ENCODE data around the gene LINGO1. TPM values are rescaled to one million over a fixed set of nuclear protein-coding genes. Genes with fewer than 3 reads are reported as not detected.

The LINGO1 gene
- total RNA-seq, 1 donor from 2014 or later, result not detected

DNA sequence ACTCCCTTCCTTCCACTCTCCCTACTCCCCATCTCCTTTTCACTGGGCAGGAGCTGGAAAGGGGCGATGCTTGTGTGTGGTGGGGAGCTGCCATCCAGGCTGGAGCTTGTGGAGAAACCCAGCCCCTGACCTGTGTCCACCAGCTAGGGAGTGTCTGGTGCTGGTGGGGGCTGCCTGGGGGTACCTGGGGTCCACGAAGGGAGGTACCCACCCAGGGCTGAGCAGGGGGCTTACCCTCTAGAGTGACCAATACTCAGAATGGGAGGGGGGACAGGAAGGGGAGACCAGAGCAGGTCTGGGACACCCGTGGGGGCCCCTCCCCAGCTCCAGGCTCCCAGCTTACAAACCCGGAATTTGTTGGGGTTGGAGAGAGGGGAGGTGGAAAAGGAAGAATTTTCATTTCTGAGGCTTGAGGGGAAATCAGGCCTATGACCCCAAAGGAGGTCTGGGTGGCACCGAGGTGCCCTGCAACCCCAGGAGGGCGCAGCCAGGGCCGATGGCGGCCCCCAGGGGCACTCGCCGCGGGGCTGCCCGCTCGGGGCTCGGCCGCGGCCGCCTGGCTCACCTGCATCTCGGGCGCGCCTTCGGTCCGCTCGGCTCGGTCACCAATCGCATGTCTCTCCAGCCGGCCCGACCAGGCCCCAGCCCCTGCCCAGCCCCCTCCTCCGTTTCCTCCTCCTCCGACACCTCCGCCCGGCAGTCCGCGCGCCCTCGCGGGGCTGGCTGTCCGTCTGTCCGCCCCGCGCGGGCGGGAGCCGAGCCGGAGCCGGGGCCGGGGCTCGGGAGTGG is 773 bp downstream of the LINGO1 start:
- intact Hi-C loops (cut with micrococcal nuclease), result no loop called here

DNA sequence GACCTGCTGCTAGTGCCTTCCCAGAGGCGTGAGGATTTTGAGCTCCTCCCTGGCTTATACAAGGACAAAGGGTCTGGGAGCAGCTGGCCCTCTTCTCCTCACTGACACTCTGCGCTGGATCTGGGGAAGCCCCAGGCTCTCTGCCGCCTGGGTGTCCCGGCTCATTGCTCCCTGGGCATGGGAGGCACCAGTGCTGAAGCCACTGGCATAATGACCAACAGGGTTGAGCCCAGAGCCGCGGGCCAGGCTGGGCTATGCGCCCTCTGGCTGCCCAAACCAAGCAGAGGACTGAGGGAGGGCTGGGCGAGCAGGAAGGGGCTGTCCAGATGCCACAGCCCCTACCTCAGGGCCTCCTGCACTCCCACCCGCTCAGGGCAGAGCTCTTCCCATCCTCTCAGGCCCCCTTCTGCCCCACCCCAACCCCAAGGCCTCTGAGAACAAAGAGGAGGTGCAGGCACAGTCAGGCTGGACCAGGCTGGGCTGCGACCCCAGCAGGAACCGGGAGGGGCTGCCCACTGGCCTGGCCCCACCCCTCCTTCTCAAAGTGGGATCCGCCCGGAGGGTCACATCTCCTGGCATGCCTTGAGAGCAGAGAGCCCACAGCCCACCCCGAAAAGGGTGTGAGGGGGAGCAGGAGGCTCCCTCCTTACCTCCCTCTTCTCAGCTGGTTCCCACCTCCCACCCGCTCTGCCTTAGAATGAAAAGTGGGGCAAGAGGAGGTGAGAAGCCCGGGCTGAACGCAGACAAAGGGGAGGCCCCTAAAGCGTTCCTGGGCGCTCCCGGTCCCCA is 1.6 kb downstream of the LINGO1 start:
- intact Hi-C loops (cut with micrococcal nuclease), result no loop called here

DNA sequence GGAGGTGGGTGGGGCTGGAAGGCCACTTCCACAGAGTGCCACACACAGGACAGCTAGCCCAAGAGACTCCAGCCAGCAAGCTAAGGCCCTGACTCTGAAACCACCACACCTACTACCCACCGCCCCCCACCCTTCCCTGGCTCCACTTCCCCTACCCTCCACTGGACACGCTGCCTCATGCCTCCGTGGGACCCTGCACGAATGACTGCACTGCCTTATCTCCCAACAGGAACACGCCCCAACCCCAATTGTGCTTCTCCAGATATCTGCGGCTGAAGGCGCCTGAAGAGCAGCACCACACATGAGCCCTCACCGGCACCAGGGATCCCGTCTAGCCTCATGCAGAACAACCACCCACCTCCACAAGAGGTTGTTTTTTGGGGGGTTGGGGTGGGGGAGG is 2.7 kb downstream of the LINGO1 start:
- intact Hi-C loops (cut with micrococcal nuclease), result no loop called here

DNA sequence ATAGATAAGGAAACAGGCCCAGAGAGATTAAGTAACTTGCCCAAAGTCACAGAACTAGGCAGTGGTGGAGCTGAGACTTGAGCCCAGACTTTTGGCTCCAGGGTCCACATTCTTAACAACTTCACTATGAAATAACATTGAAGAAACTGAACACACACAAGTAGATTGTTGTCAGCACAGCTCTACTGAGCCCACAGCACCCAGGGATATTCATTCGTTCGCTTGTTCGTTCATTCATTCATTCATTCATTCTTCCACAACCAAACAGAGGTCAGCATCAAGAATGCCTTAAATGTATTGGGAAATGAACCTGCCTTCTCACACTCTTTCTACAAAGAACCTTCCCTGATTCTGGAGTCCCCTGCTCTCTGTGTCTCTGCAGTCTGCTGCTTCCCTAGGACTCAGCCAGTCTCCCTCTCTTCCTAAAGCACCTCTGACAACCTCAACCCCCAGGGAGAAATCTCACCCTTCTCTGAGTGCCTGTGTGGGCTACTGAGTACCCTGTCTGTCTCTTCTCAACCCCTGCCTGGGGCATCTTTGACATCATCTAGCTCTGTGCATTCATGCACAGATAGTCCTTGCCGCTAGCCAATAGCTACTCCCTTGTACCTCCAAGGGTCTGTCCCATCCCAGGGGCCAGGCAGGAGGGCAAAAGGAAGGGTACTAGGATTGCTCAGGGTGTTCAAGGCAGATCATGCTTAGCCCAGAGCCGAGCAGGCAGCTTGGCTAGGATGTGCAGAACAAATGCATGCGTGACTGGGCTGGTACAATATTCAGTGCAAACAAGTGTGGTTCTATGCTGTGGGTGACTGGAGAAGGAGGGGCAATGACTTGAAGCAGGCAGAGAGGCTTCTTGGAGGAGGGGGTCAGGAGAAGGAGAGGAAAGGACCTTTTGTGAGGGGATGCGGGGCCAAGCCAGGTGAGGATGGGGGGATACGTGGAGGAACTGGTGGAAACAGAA is 3.4 kb downstream of the LINGO1 start:
- intact Hi-C loops (cut with micrococcal nuclease), result no loop called here

DNA sequence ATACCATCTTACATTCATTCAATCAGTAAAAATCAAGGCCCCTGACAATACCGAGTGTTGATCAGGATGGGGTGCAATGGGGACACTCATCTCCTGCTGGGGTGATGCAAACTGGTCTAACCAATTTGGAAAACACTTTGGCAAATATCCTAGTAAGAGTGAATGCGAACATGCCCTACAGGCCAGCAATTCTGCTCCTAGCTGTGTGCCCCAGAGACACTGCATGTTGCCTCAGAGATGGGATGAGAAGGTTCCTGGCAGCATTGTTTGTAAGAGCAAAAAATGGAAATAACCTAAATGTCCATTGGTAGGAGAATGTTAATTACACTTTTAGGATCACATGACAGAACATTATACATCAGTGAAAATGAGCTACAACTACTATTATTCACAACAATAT is 4.7 kb downstream of the LINGO1 start:
- intact Hi-C loops (cut with micrococcal nuclease), result no loop called here

DNA sequence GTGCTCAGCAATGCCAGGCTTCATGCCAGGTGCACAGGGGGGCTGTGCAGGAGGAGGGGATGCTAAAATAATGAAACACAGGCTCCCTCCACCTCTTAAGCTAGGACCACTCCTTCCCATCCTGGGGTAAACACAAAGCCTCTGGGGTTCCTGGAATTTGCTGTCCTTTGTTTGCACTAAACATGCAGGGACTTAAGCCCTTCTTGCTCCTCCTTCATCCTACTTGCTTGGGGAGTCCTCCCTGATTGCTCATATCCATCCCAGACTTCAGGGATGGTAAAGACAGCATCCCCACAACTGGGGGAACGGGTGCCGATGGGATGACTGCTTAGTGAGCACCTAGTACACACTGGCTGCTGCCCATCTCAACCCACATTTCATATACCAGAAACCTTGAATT is 5.1 kb downstream of the LINGO1 start:
- intact Hi-C loops (cut with micrococcal nuclease), result no loop called here

DNA sequence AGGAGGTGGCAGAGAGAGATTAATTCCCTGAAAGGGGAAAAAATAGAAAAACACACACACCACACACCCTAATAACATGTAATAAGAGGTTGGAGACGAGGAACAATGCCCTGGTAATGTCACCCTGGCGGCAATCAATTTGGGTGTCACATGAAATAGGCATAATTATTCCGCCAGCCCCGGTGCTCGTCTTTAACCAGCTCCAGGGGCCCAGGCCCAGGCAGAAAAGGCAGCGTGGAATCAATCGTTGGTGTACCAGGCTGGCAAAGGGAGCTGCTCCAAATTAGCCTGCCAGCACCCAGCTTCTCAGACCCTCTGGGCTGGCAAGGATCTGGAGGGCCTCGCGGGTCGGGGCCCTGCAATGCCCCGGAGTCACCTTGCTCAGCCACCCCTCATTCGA is 5.6 kb downstream of the LINGO1 start:
- intact Hi-C loops (cut with micrococcal nuclease), result no loop called here

DNA sequence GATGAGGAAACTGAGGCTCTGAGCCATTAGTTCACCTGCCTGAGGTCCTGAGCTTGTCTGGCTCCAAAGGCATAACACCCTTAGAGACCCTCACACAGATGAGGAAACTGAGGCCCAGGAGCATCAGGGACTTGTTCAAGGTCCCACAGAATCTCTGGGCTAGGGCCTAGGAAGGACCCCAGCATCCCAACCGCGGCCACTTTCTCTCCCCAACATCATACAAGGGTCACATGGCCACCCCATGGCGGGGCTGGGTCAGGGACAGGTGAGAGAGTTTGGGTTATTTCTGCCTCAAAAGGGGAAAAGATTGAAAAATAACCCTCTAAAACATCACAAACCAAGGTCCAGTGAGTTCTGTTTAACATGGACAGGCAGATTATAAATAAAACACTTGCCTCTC is 6.7 kb downstream of the LINGO1 start:
- intact Hi-C loops (cut with micrococcal nuclease), result no loop called here

DNA sequence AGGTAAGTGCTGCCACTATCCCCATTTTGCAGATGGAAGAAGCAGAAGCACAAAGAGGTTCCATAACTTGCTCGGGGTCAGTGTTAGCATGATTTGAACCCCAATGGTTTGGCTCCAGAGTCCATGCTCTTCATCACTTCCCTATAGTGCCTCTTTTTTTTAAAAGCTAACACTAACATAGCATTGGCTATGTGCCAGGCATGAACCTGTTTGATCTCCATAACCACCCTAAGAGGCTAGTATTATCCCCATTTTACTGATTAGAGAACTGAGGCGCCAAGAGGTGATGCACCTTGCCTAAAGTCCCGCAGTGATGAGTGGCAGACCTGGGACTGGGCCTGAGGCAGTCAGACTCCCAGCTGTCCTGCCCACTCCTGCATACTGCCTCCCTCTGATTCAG is 7.3 kb downstream of the LINGO1 start:
- intact Hi-C loops (cut with micrococcal nuclease), result no loop called here

DNA sequence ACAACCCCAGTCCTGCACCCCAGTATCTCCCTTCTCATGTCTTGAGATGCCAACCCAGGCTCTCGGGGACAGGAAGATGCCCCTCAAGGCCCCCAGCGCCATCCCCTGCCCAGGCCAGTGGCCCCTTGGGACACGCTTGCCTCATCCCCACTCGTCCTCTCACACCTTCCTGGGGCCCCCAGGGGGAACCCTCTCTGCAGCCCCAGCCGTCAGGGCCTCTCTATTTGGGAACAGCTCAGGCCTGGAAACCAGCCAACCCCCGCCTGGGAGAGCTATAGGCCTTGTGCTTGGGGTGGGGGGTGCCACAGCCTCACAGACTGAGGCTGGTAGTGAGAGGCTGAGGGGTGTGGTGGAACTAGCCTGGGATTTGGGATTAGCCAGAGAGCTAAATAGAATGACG is 7.8 kb downstream of the LINGO1 start:
- intact Hi-C loops (cut with micrococcal nuclease), result no loop called here

DNA sequence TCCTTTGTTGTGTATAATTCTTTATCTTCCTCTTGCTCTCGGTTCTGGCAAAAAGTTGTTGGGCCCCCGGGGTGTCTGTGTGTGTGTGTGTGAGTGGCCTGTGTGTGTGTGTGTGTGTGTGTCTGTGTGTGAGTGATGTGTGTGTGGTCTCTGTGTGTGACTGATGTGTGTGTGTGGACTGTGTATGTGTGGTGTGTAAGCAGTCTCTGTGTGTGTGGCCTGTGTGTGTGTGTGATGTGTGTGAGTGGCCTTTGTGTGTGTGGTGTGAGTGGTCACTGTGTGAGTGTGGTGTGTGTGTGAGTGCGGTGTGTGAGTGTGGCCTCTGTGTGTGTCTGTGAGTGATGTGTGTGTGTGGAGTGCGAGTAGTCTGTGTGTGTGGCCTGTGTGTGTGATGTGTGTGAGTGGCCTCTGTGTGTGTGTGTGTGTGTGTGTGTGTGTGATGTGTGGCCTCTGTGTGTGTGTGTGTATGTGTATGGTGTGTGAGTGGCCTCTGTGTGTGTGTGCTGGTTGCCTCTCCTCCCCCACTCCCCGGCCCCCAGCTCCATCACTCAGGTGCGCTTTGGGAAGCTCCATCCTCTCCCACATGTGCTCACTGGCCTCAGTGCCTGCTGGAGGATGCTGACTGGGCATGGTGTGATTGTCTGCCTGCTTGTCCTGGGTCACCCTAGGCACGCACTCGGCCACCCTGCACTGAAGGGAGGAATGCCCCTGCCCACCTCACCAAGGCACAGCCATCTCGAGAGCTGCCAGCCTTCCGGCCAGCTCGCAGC is 8.8 kb downstream of the LINGO1 start:
- intact Hi-C loops (cut with micrococcal nuclease), result no loop called here

DNA sequence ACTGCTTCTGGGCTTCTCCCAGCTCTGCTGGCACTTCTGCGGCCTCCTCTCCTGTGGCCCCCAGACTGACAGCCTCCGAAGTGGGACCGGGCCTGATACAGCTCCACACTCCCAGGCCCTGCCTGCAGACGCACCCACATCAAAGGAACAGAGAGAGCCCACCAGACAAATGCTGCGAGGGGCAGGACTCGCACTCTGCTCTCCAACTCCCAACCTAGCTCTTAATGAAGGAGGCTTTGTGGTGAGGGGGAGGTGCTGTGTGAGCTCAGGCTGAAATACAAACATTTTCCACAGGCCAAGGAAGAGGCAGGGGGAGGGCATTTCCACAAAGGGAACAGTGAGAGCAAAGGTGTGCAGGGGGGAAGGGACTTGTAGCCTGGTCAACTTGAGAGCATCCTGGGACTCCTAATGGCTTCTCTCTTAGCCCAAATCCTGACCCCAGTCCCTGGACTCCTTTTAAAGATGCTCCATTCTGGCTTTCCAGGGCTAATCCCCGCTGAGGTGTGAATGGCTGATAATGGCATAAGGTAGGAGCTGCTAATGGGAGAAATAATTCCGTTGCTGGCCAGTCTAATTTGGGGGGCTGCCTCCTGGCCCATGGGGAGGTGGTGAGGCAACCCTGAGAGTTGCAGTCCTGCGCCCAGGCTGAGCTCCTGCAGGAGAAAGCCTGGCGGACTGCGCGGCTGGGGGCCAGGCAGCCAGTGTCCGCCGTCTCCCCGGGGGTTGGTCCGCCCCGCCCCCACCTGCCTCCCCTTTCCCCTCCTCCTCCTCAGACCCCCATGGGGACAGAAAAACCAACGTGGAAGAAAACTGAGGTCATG is 9.6 kb downstream of the LINGO1 start:
- intact Hi-C loops (cut with micrococcal nuclease), result no loop called here

DNA sequence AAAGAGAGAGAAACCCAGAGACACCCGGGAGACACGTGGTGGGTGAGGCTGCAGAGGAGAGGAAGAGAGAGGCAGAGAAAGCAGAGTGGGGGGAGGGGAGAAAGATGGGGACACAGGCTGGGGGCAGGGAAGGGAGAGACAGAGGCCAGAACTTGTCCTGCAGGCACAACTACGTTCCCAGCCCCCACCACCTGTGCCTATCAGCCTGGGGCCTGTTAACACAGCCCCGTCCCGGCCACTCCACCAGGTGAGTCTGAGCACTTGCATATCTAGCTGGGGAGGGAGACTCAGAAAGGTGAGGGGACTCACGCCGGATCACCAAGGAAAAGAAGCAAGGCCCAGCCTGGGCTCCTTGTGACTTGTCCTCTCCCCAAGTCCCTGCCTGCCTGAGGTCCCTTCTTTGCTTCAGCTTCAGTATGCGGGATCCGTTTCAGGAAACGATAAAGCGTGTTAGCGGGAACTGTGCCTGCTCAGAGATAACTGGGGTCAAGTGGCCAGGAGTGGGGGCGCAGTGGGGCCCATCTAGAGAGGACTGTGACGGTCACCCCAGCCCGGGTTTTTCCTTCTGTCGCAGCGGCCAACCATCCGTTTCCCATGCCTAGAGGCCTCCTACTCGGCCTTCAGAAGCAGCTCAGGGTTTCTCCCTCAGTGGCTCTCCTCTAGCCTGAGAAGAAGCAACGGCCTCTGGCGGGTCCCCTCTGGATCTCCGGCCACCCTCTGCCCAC is 10.3 kb downstream of the LINGO1 start:
- intact Hi-C loops (cut with micrococcal nuclease), result no loop called here

DNA sequence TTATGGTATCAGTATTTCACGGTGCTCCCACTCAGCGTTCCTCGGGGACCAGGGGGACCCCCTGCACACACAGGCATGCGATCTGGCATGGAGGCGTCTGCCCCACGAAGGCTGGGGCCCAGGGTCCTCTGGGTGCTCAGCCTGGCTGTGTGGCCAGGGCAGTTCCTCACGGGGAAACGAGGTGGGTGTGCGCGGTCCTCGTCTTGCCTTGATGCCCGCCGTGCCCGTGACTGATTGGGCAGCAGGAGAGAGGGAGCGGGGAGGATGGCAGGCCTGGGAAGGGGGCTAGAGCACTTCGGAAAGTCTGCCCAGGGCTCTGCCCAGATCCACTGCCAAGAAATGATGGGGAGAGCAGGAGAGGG is 10.9 kb downstream of the LINGO1 start:
- intact Hi-C loops (cut with micrococcal nuclease), result no loop called here

DNA sequence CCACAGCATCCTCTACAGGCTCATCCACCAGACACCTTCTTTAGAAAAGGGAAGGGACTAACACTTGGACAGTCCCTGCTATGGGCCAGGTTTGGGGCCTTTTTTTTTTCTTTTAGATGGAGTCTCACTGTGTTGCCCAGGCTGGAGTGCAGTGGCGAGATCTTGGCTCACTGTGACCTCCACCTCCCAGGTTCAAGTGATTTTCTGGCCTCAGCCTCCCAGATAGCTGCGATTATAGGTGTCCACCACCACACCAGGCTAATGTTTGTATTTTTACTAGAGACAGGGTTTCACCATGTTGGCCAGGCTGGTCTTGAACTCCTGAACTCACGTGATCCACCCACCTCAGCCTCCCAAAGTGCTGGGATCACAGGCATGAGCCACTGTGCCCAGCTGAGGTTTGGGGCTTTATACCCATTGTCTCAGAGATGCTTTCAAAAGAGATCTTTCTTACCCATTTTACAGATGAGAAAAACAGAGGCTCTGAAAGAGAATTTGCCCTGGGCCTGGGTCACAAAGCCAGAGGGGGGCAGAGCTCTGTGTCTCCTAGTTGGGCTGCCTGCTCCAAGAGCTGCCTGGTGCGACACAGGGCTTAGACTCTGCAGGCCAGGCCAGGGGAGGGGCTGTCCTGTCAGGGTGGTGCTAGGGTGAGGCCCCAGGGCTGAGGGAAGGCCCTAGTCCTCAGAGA is 11.6 kb downstream of the LINGO1 start:
- intact Hi-C loops (cut with micrococcal nuclease), result no loop called here

DNA sequence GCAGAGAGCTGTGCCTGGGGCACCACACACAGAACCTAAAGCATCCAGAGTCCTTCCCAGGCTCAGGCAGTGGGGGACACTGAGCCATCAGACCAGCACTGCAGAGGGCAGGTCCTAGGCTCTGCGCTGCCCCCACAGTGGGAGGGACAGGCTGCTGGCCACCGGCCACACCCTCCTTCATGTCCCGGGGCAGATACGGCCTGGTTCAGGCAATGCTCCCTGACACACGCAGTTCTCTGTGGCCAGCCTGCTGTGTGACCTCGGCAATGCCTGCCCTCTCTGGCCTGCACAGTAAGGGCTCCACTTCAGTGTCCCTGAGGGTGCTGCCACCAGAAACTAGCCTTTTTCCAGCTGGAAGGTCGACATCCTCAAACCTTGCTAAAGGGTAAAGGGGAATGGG is 12.4 kb downstream of the LINGO1 start:
- intact Hi-C loops (cut with micrococcal nuclease), result no loop called here

DNA sequence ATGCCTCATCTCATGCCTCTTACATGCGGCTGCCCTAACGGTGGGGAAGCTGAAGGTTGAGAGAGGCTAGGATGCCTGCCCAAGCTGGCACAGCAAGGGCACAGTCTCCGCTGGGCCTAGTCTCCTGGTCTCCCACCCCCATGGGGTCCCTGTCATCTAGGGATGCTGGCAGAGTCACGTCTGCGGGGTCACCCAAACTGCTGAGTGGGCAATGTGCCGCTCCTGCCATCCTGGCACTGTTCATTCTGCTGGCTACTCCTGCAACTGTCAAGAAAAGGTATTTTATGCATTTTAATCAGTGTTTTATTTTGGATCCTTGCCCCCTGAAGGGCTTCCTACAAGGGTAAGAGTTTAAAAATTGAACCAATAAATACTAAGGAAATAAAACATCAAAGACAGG is 12.8 kb downstream of the LINGO1 start:
- intact Hi-C loops (cut with micrococcal nuclease), result no loop called here

DNA sequence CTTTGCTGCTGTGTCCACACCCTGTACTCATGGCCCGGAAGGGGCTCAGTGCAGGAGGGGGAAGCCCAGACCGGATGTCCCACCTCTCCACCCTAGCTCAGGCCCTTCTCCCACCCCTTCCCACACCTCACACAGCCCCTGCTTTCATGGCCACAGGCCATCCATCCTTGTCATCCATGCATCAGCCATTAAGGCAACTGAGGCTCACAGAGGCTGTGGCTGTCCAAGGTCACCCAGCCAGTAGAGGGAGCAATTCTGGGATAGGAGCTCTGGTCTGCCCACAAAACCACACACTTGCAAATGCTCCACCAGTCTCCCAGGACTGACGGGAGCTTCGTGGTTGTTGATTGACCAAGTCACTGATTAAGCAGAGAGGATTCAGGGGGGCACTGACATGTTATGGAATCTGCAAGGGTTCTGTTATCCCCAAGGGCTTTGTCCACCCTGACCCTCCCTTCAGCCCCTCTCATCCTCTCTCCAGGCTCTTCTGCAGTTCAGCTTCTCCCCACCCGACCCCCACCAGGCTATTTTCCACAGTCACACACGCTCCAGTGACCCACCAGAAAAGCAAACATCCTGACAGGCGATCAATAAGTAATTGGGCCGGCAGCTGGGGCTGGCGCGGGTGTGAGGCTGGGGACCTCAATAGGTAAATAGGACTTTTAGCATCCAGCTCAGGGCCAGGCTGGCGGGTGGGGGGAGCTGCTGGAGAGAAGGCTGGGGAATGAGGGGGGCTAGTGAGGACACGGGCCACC is 15.1 kb downstream of the LINGO1 start:
- intact Hi-C loops (cut with micrococcal nuclease), result no loop called here

Measured in T-helper 2 cell treated with Interferon-gamma antibody and Interleukin-4, amounts not matched to agents 100 ng/mL and 5 ng/mL, for 36 hours (primary cell).